HCT116 (cell line): ENCODE results near the gene SCAF8.

Experiments used
- CEBPB ChIP-seq: IDR thresholded peaks from 2 replicates; pipeline ENCODE4 v1.6.1; 2012; ENCODE audit warnings: low read depth
- EZH2phosphoT487 ChIP-seq: fragments of 200-600 bp; IDR thresholded peaks from 2 replicates; pipeline ENCODE4 v1.6.1; 2018; ENCODE audit warnings: antibody characterized with exemption, borderline replicate concordance
- JUND ChIP-seq: IDR thresholded peaks from 2 replicates; pipeline ENCODE4 v1.6.1; 2012
- POLR2A ChIP-seq: IDR thresholded peaks from 2 replicates; pipeline ENCODE4 v1.7.0; 2011; ENCODE audit warnings: borderline replicate concordance; ENCODE audit not compliant: insufficient read depth, insufficient read length; ENCODE audit errors: extremely low read depth
- RAD21 ChIP-seq: IDR thresholded peaks from 2 replicates; pipeline ENCODE4 v1.6.1; 2012; ENCODE audit warnings: low read depth, mild to moderate bottlenecking
- SP1 ChIP-seq: IDR thresholded peaks from 2 replicates; pipeline ENCODE4 v1.6.1; 2012; ENCODE audit warnings: low read depth
- SRF ChIP-seq: IDR thresholded peaks from 2 replicates; pipeline ENCODE4 v1.6.1; 2012; ENCODE audit warnings: low read depth
- YY1 ChIP-seq: IDR thresholded peaks from 2 replicates; pipeline ENCODE4 v1.6.1; 2011; ENCODE audit warnings: low read length, low read depth, moderate library complexity, mild to moderate bottlenecking; ENCODE audit not compliant: insufficient replicate concordance; ENCODE audit errors: extremely low read depth
- ZFX ChIP-seq: fragments of 450-650 bp; IDR thresholded peaks from 2 replicates; pipeline ENCODE4 v1.6.1; 2017
- ZNF274 ChIP-seq: fragments of 200-500 bp; sonication (Bioruptor generic); IDR thresholded peaks from 2 replicates; pipeline ENCODE4 v1.6.1; 2014; ENCODE audit warnings: mild to moderate bottlenecking, low read depth, low read length, inconsistent platforms
- TF ChIP-seq, protein P1 (sequence below), 3 experiments: fragments of 200-600 bp in 1 of 3; sonication (generic) in 1 of 3; IDR thresholded peaks in 2 of 3; conservative IDR thresholded peaks in 1 of 3; 2 replicates each; pipeline ENCODE4 v1.5.1; 2012 to 2017; ENCODE audit warnings: low read depth in 2 of 3, low read length in 2 of 3, antibody characterized with exemption in 1 of 3, borderline replicate concordance in 1 of 3, control low read depth in 1 of 3, mild to moderate bottlenecking in 1 of 3, mixed read lengths in 1 of 3, mixed run types in 1 of 3, moderate library complexity in 1 of 3; ENCODE audit not compliant: insufficient read depth in 1 of 3
- TF ChIP-seq, protein P2 (sequence below): IDR thresholded peaks from 2 replicates; pipeline ENCODE4 v1.6.1; 2012
- TF ChIP-seq, protein P3 (sequence below): IDR thresholded peaks from 2 replicates; pipeline ENCODE4 v1.6.1; 2012

DNA sequence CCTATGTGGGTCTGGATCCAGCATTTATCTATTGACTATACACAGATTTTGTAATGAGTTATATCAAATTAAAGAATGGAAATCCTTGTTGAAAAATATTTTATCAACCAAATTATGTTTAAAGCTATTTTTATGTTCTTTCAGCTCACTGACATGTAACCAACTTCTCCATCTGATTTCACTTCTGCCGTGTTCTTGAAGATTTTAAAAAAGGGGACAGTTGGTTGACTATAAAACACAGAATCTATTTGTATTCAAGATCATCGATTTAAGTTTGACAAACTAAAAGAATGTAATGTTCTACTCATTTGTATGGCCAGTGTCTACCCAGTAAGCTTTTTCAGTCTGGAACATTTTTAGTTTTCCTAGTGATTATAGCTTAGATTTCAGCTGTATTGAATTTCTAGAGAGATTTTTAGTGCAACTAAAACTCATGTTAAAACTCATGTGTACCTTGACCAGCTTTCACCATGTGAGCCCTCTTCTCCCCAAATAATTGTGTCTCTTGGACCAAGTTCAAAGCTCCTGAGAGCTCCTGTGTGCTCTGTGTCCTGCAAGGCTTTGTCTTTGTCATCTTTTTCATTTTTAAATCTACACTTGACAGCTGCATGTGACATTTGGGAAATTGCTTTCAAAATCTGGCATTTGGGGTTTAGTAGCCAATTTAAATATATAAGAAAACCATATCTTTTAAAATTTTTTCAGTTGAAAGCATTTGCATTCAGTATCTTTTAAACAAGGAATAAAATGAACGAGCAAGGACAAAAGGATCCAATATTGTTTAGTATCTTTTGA, 143.5 kb downstream of the SCAF8 start:
- TF ChIP-seq, protein P1, sequence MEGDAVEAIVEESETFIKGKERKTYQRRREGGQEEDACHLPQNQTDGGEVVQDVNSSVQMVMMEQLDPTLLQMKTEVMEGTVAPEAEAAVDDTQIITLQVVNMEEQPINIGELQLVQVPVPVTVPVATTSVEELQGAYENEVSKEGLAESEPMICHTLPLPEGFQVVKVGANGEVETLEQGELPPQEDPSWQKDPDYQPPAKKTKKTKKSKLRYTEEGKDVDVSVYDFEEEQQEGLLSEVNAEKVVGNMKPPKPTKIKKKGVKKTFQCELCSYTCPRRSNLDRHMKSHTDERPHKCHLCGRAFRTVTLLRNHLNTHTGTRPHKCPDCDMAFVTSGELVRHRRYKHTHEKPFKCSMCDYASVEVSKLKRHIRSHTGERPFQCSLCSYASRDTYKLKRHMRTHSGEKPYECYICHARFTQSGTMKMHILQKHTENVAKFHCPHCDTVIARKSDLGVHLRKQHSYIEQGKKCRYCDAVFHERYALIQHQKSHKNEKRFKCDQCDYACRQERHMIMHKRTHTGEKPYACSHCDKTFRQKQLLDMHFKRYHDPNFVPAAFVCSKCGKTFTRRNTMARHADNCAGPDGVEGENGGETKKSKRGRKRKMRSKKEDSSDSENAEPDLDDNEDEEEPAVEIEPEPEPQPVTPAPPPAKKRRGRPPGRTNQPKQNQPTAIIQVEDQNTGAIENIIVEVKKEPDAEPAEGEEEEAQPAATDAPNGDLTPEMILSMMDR (IDR thresholded peaks at IDR 0.05 in 2 of 3, conservative IDR thresholded peaks at IDR 0.05 in 1 of 3; ENCODE audit: borderline replicate concordance in 1 of 3, insufficient read depth in 1 of 3, low read depth in 2 of 3, low read length in 2 of 3): no peak
- no peak for TF ChIP-seq ZNF274
- TF ChIP-seq POLR2A: no peak
- TF ChIP-seq SRF: no peak
- TF ChIP-seq EZH2phosphoT487: no peak
- TF ChIP-seq, protein P2, sequence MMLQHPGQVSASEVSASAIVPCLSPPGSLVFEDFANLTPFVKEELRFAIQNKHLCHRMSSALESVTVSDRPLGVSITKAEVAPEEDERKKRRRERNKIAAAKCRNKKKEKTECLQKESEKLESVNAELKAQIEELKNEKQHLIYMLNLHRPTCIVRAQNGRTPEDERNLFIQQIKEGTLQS: no peak
- TF ChIP-seq CEBPB: no peak
- TF ChIP-seq ZFX: no peak
- TF ChIP-seq RAD21: no peak
- no peak for TF ChIP-seq SP1
- TF ChIP-seq YY1: no peak
- no peak for TF ChIP-seq JUND
- TF ChIP-seq, protein P3, sequence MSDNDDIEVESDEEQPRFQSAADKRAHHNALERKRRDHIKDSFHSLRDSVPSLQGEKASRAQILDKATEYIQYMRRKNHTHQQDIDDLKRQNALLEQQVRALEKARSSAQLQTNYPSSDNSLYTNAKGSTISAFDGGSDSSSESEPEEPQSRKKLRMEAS: no peak
